HCT116 (cell line): ENCODE measurements around the gene KCNH5.

Experiments
- EZH2phosphoT487 ChIP-seq: fragments of 200-600 bp; IDR thresholded peaks from 2 replicates; pipeline ENCODE4 v1.6.1; 2018; ENCODE audit warnings: antibody characterized with exemption, borderline replicate concordance
- POLR2A ChIP-seq: IDR thresholded peaks from 2 replicates; pipeline ENCODE4 v1.7.0; 2011; ENCODE audit warnings: borderline replicate concordance; ENCODE audit not compliant: insufficient read depth, insufficient read length; ENCODE audit errors: extremely low read depth

DNA sequence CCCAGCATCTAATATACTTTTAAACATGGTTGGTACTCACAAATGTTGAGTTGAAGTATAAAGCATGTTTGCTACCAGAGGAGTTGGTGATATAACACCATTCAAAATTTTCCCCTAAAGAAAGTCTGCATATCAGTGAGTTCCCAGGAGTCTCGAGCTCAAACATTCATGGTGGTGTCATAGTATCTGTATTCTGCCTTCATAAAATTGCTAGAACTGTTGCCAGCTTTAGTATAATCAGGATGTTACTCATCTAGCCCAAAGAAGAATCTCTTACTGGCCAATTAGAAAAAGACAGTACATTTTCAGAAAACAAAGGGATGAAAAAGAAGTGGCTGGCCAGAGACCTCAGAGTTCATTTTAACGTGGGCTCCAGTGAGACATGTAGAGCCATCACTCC, 374.7 kb downstream of the KCNH5 start:
- TF ChIP-seq POLR2A: no peak
- no peak for TF ChIP-seq EZH2phosphoT487
